Spleen (tissue), 11 donors: ENCODE data around the gene CLASP1. TPM values are rescaled to one million over a fixed set of nuclear protein-coding genes. Genes with fewer than 3 reads are reported as not detected.

Source experiments
- DNase-seq: peaks from one replicate; pipeline ENCODE4 v3.0.0-alpha.2; 2020
- H3K27ac ChIP-seq, 8 donors: fragments of 200-600 bp; sonication (generic) in 7 of 8; 1 replicate in 4 of 8; 2 replicates in 4 of 8; pipeline versions ENCODE4 v1.5.0 to v1.8.0; 2016 to 2021; ENCODE audit warnings: inconsistent platforms in 4 of 8, mild to moderate bottlenecking in 4 of 8, moderate library complexity in 1 of 8
- H3K27me3 ChIP-seq, 7 donors: fragments of 200-600 bp; sonication (generic) in 6 of 7; replicated peaks in 1 of 7; 1 replicate in 4 of 7; 2 replicates in 3 of 7; pipeline versions ENCODE4 v1.5.0 to v1.8.0; 2016 to 2021; ENCODE audit warnings: inconsistent platforms in 3 of 7, mild to moderate bottlenecking in 1 of 7
- H3K36me3 ChIP-seq, 6 donors: fragments of 200-600 bp; sonication (generic) in 5 of 6; 1 replicate in 4 of 6; 2 replicates in 2 of 6; pipeline versions ENCODE4 v1.5.0 to v1.8.0; 2016 to 2021; ENCODE audit warnings: inconsistent platforms in 2 of 6
- H3K4me1 ChIP-seq, 6 donors: fragments of 200-600 bp; sonication (generic) in 5 of 6; 1 replicate in 3 of 6; 2 replicates in 3 of 6; pipeline versions ENCODE4 v1.5.0 to v1.8.0; 2016 to 2021; ENCODE audit warnings: inconsistent platforms in 3 of 6
- H3K4me3 ChIP-seq, 8 donors: fragments of 200-600 bp; sonication (generic) in 7 of 8; 1 replicate in 4 of 8; 2 replicates in 4 of 8; pipeline versions ENCODE4 v1.5.0 to v1.8.0; 2016 to 2021; ENCODE audit warnings: inconsistent platforms in 4 of 8, mild to moderate bottlenecking in 4 of 8, moderate library complexity in 2 of 8
- H3K9me3 ChIP-seq, 8 donors: fragments of 200-600 bp; sonication (generic) in 7 of 8; 1 replicate in 4 of 8; 2 replicates in 4 of 8; pipeline versions ENCODE4 v1.5.0 to v1.8.0; 2016 to 2021; ENCODE audit warnings: inconsistent platforms in 4 of 8
- POLR2A ChIP-seq, 3 donors: fragments of 450-650 bp; IDR thresholded peaks; one replicate each; pipeline ENCODE4 v1.5.1; 2017; ENCODE audit warnings: antibody characterized with exemption in 3 of 3, mild to moderate bottlenecking in 1 of 3
- POLR2AphosphoS5 ChIP-seq, 3 donors: sonication (generic); formaldehyde crosslinking; IDR thresholded peaks; one replicate each; pipeline ENCODE4 v1.5.1; 2017; ENCODE audit warnings: antibody characterized with exemption in 3 of 3
- WGBS, 5 donors: extraction: QIAGEN DNeasy Blood & Tissue Kit in 3 of 5; methylation state at CpG; one replicate each; pipeline versions ENCODE4 v1.1.5 to v1.1.7; 2013 to 2018; 5-methylcytosine and 5-hydroxymethylcytosine counted together
- intact Hi-C: fragments of 100-400 bp; cut with DNase I; formaldehyde crosslinking; loops from one replicate; pipeline ENCODE4 v1.15.0; 2023; ENCODE audit warnings: low total_unique reads
- polyA plus RNA-seq, 3 donors: library from polyadenylated mRNA; stranded (reverse); fragments of 200-250 nt; gene quantifications; one replicate each; pipeline ENCODE4 v1.2.1, GENCODE V29; 2013
- total RNA-seq, 7 donors: library from RNA; depleted of rRNA in 3 of 7; stranded (reverse); fragments of >200 nt in 3 of 7; fragmentation: NEBNext Ultra II Directional in 4 of 7; extraction: Animal tissue kit (Norgen Biotek cat#: 25700) in 4 of 7; gene quantifications; one replicate each; pipeline versions ENCODE4 v1.1.0 to v1.2.1, GENCODE V29; 2016 to 2021
- TF ChIP-seq, protein P1 (sequence below), 11 experiments: fragments of 200-600 bp in 7 of 11; fragments of 450-650 bp in 4 of 11; sonication (generic) in 4 of 11; IDR thresholded peaks in 8 of 11; conservative IDR thresholded peaks in 3 of 11; 1 replicate in 7 of 11; 2 replicates in 4 of 11; pipeline versions ENCODE4 v1.4.0 to v1.8.0; 2016 to 2021; ENCODE audit warnings: antibody characterized with exemption in 11 of 11, inconsistent platforms in 4 of 11, mild to moderate bottlenecking in 1 of 11
- donor health status: healthy with polysubstance abuse.
- donor health status: DM: no; HTN: no; CAD: no; lungs with moderate emphysema.
- donor health status: DM: no; HTN: no; CAD: no.
- donor health status: Bipolar disorder and iron deficiency.
- donor health status: healthy.
- donor health status: DM: no; HTN: no; CAD: no.
- donor health status: DM: yes; HTN: yes; CAD: no.

The CLASP1 gene
- total and polyA plus RNA-seq, 10 donors = 4.0 to 103 (median 71.7) TPM

DNA sequence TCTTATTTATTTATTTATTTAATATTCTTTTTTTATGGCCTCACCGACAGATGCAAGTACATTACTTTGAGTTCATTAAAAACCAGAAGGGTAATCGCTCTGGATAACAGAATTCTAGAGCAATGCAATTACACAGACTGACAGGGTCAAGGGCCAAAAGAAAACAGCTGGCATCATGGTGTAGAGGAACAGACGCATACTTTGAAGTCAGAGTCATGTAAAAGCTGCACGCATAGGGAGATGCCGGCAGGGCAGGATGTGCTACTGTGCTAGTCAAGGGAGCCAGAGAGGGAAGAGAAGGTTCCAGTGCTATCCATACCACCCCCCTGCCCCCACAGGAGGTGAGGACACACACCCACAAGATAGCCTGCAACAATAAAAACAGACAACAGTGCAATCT lies 249.1 kb downstream of the CLASP1 start:
- peaks cover 0 to 6% (median 0%) of the 10 kb centered on the region in 6 donors for H3K4me1 ChIP-seq
- H3K27me3 ChIP-seq = no peaks in the 10 kb centered on the region
- intact Hi-C loops = loop anchor here (5.0 kb wide), 1 partner anchor 322 kb away; no protein-coding TSS in a partner anchor
- H3K9me3 ChIP-seq = no peaks in the 10 kb centered on the region
- DNase-seq = no peak
- WGBS, 5 donors = 82 to 90% (median 87%) methylated on average over 5 of the region's 5 CpGs
- TF ChIP-seq POLR2AphosphoS5 (IDR thresholded peaks at IDR 0.05) (no peak), POLR2A (IDR thresholded peaks at IDR 0.05) (no peak)
- TF ChIP-seq, protein P1, sequence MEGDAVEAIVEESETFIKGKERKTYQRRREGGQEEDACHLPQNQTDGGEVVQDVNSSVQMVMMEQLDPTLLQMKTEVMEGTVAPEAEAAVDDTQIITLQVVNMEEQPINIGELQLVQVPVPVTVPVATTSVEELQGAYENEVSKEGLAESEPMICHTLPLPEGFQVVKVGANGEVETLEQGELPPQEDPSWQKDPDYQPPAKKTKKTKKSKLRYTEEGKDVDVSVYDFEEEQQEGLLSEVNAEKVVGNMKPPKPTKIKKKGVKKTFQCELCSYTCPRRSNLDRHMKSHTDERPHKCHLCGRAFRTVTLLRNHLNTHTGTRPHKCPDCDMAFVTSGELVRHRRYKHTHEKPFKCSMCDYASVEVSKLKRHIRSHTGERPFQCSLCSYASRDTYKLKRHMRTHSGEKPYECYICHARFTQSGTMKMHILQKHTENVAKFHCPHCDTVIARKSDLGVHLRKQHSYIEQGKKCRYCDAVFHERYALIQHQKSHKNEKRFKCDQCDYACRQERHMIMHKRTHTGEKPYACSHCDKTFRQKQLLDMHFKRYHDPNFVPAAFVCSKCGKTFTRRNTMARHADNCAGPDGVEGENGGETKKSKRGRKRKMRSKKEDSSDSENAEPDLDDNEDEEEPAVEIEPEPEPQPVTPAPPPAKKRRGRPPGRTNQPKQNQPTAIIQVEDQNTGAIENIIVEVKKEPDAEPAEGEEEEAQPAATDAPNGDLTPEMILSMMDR (IDR thresholded peaks at IDR 0.05 in 8 of 11, conservative IDR thresholded peaks at IDR 0.05 in 3 of 11) = no peak
- H3K27ac ChIP-seq = no peak overlapping the region
- H3K36me3 ChIP-seq = peaks cover 0 to 99% (median 58%) of the 10 kb centered on the region in 6 donors
- H3K4me3 ChIP-seq = no peak overlapping the region

GRCh38 chr2:121398853-121399252 lies 250.4 kb downstream of the CLASP1 start:
- intact Hi-C loops = no loop called here
- 60 to 86% (median 80%) methylated on average over 3 of the region's 3 CpGs for WGBS, 5 donors
- Histone ChIP-seq H3K4me1 (peaks cover 0 to 6% (median 0%) of the 10 kb centered on the region in 6 donors), H3K9me3 (no peaks in the 10 kb centered on the region), H3K27me3 (no peaks in the 10 kb centered on the region), H3K36me3 (peaks cover 0 to 99% (median 63%) of the 10 kb centered on the region in 6 donors), H3K4me3 (no peak overlapping the region), H3K27ac (no peak overlapping the region)
- TF ChIP-seq, protein P1 (IDR thresholded peaks at IDR 0.05 in 8 of 11, conservative IDR thresholded peaks at IDR 0.05 in 3 of 11) = no peak
- no peak for DNase-seq

GRCh38 chr2:121390082-121390692 lies 259.1 kb downstream of the CLASP1 start:
- TF ChIP-seq, protein P1 (IDR thresholded peaks at IDR 0.05 in 8 of 11, conservative IDR thresholded peaks at IDR 0.05 in 3 of 11) = no peak
- no peak for TF ChIP-seq POLR2A (IDR thresholded peaks at IDR 0.05)
- TF ChIP-seq POLR2AphosphoS5 (IDR thresholded peaks at IDR 0.05) = no peak
- Histone ChIP-seq H3K4me1 (no peaks in the 10 kb centered on the region), H3K4me3 (no peak overlapping the region), H3K9me3 (no peaks in the 10 kb centered on the region), H3K27ac (no peak overlapping the region), H3K27me3 (no peaks in the 10 kb centered on the region), H3K36me3 (peaks cover 10 to 91% (median 43%) of the 10 kb centered on the region in 6 donors)
- intact Hi-C loops = no loop called here
- WGBS, 5 donors = 92 to 95% (median 94%) methylated on average over 5 of the region's 5 CpGs
- no peak for DNase-seq

GRCh38 chr2:121388371-121388770 lies 260.9 kb downstream of the CLASP1 start:
- H3K4me3 ChIP-seq = no peak overlapping the region
- H3K4me1 ChIP-seq = no peaks in the 10 kb centered on the region
- peaks cover 10 to 90% (median 43%) of the 10 kb centered on the region in 6 donors for H3K36me3 ChIP-seq
- H3K27me3 ChIP-seq = no peaks in the 10 kb centered on the region
- H3K9me3 ChIP-seq = no peaks in the 10 kb centered on the region
- no peak for DNase-seq
- WGBS, 5 donors = 87 to 97% (median 92%) methylated on average over 5 of the region's 5 CpGs
- no peak overlapping the region for H3K27ac ChIP-seq
- intact Hi-C loops = no loop called here
- TF ChIP-seq POLR2AphosphoS5 (IDR thresholded peaks at IDR 0.05) = no peak
- no peak for TF ChIP-seq POLR2A (IDR thresholded peaks at IDR 0.05)
- TF ChIP-seq, protein P1 (IDR thresholded peaks at IDR 0.05 in 8 of 11, conservative IDR thresholded peaks at IDR 0.05 in 3 of 11) = no peak
